HUES48 (cell line): ENCODE data around the gene CXADR.

ENCODE experiments used
- H3K27ac ChIP-seq: one replicate; pipeline ENCODE4 v1.7.0; 2013; ENCODE audit warnings: low read depth, low read length, inconsistent platforms
- H3K27me3 ChIP-seq: 2 replicates; pipeline ENCODE4 v1.6.1; 2013; ENCODE audit warnings: mild to moderate bottlenecking, low read length; ENCODE audit not compliant: control insufficient read depth, insufficient read depth
- H3K36me3 ChIP-seq: 2 replicates; pipeline ENCODE4 v1.6.1; 2013; ENCODE audit warnings: low read length; ENCODE audit not compliant: control insufficient read depth, insufficient read depth
- H3K4me1 ChIP-seq: 2 replicates; pipeline ENCODE4 v1.6.1; 2013; ENCODE audit warnings: mild to moderate bottlenecking, low read length; ENCODE audit not compliant: control insufficient read depth, insufficient read depth
- H3K4me3 ChIP-seq: 2 replicates; pipeline ENCODE4 v1.5.1; 2013; ENCODE audit warnings: mild to moderate bottlenecking, low read depth, low read length
- H3K9ac ChIP-seq: 2 replicates; pipeline ENCODE4 v1.6.1; 2013; ENCODE audit warnings: mild to moderate bottlenecking, low read depth, low read length, moderate library complexity
- H3K9me3 ChIP-seq: 2 replicates; pipeline ENCODE4 v1.6.1; 2013; ENCODE audit warnings: low read length; ENCODE audit not compliant: control insufficient read depth, insufficient read depth

CXADR gene

DNA sequence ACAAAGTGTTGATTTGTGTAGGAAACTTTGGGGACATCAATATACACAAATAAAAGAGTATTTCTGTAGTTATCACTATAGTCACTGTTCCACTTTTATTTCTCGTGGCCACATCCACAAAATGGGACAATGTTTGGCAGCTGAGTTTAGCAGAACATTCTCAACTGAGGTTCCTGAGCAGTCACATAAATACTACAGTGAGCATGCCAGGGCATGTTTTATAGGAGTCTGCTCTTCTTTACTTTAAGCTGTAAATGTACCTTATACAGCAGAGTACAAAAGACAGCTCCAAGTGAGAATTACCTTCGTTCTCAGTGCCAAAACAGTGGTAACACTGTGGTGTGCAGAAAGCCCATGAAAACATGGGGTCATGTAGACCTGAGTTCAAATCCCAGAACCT, 94.8 kb downstream of the CXADR start:
- Histone ChIP-seq H3K9ac (no peak overlapping the region), H3K9me3 (no peaks in the 10 kb centered on the region), H3K27ac (no peak overlapping the region), H3K36me3 (peaks cover 62% of the 10 kb centered on the region), H3K27me3 (no peaks in the 10 kb centered on the region), H3K4me1 (peaks cover 11% of the 10 kb centered on the region), H3K4me3 (no peak overlapping the region)

GRCh38 chr21:17609681-17610080, 96.8 kb downstream of the CXADR start:
- Histone ChIP-seq H3K27me3 (peaks cover 6% of the 10 kb centered on the region), H3K9me3 (no peaks in the 10 kb centered on the region), H3K36me3 (peaks cover 42% of the 10 kb centered on the region), H3K27ac (no peak overlapping the region), H3K4me1 (peaks cover 11% of the 10 kb centered on the region), H3K4me3 (no peak overlapping the region), H3K9ac (no peak overlapping the region)

- H3K4me3 ChIP-seq = peak overlapping the region; percentile 70
- peaks cover 6% of the 10 kb centered on the region for H3K27me3 ChIP-seq
- H3K27ac ChIP-seq = peak overlapping the region; percentile 53
- peaks cover 11% of the 10 kb centered on the region for H3K4me1 ChIP-seq
- peak overlapping the region; percentile 72 for H3K9ac ChIP-seq
- peaks cover 30% of the 10 kb centered on the region for H3K36me3 ChIP-seq
- no peaks in the 10 kb centered on the region for H3K9me3 ChIP-seq
Observed at GRCh38 chr21:17610911-17611310, 98.1 kb downstream of the CXADR start.

GRCh38 chr21:17611414-17612022, 98.7 kb downstream of the CXADR start:
- H3K9ac ChIP-seq = peak overlapping the region; percentile 72
- peaks cover 11% of the 10 kb centered on the region for H3K4me1 ChIP-seq
- no peaks in the 10 kb centered on the region for H3K9me3 ChIP-seq
- H3K27ac ChIP-seq = peak overlapping the region; percentile 53
- peaks cover 6% of the 10 kb centered on the region for H3K27me3 ChIP-seq
- H3K36me3 ChIP-seq = peaks cover 23% of the 10 kb centered on the region
- peak overlapping the region; percentile 70 for H3K4me3 ChIP-seq

- no peaks in the 10 kb centered on the region for H3K9me3 ChIP-seq
- peaks cover 6% of the 10 kb centered on the region for H3K27me3 ChIP-seq
- H3K4me3 ChIP-seq = peak overlapping the region; percentile 70
- H3K27ac ChIP-seq = peak overlapping the region; percentile 53
- peak overlapping the region; percentile 72 for H3K9ac ChIP-seq
- peaks cover 11% of the 10 kb centered on the region for H3K4me1 ChIP-seq
- H3K36me3 ChIP-seq = peaks cover 18% of the 10 kb centered on the region
Observed at GRCh38 chr21:17612023-17612564, 99.3 kb downstream of the CXADR start.

GRCh38 chr21:17612565-17613241, 99.9 kb downstream of the CXADR start, which contains the start of gene BTG3:
BTG3 (minus strand) TSS chr21:17612901; CDS start chr21:17609144, 3,757 bp downstream.
- Histone ChIP-seq H3K36me3 (peaks cover 12% of the 10 kb centered on the region), H3K9ac (peak within 1 kb of the TSS; percentile 72), H3K9me3 (no peaks in the 10 kb centered on the region), H3K27ac (peak within 1 kb of the TSS; percentile 53), H3K27me3 (peaks cover 6% of the 10 kb centered on the region), H3K4me3 (peak within 1 kb of the TSS; percentile 70), H3K4me1 (peaks cover 11% of the 10 kb centered on the region)

- Histone ChIP-seq H3K4me3 (peak overlapping the region; percentile 70), H3K36me3 (peaks cover 6% of the 10 kb centered on the region), H3K9ac (peak overlapping the region; percentile 12; the same call in 1 of the 2 replicates), H3K4me1 (peaks cover 11% of the 10 kb centered on the region), H3K9me3 (no peaks in the 10 kb centered on the region), H3K27ac (no peak overlapping the region), H3K27me3 (peaks cover 6% of the 10 kb centered on the region)
Observed at GRCh38 chr21:17613242-17613676, 100.4 kb downstream of the CXADR start.

DNA sequence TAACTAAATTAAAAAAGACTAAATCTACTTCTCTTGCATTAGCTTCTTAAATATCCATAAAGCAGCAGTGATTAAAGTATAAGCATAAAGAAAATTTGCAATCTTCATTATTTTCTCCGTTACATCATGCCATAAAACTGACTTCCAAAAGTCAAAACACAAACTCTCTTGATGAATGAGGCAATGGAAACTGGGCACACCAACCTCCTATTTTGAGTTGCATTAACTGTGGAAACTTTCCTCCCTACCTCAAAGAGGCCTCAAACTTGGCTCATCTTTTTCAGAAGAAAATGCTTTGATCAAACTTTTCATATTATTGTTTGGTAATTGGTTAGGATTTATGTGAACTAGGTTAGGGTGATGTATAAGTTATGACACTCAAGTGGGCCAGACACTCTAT, 104.0 kb downstream of the CXADR start:
- Histone ChIP-seq H3K4me1 (no peaks in the 10 kb centered on the region), H3K4me3 (no peak overlapping the region), H3K36me3 (no peaks in the 10 kb centered on the region), H3K27ac (no peak overlapping the region), H3K9ac (no peak overlapping the region), H3K27me3 (peaks cover 6% of the 10 kb centered on the region), H3K9me3 (no peaks in the 10 kb centered on the region)

DNA sequence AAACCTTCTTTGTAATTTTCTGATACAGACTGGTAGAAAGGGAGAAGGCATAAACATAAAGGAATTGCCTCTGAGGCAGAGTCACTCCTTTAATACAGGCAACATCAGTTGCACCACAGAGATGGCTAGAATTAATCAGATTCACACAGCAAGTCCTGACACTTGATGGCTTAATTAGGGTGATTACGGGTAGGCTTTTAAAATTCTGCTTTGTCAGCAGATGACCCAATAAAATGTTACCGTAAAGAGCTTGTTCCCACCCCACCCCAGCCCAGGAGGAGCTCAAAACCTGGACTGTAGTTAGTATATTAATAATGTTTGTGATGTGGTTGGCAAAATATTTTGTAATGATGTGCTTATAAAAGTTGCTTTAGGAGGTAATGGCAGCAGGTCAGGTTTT, 109.2 kb downstream of the CXADR start:
- H3K4me3 ChIP-seq = no peak overlapping the region
- H3K36me3 ChIP-seq = no peaks in the 10 kb centered on the region
- peaks cover 7% of the 10 kb centered on the region; the same call in 1 of the 2 replicates for H3K4me1 ChIP-seq
- H3K9ac ChIP-seq = no peak overlapping the region
- H3K27ac ChIP-seq = no peak overlapping the region
- H3K9me3 ChIP-seq = no peaks in the 10 kb centered on the region
- no peaks in the 10 kb centered on the region for H3K27me3 ChIP-seq

GRCh38 chr21:17631195-17631594, 118.4 kb downstream of the CXADR start:
- Histone ChIP-seq H3K4me3 (no peak overlapping the region), H3K4me1 (peaks cover under 1% of the 10 kb centered on the region; the same call in 1 of the 2 replicates), H3K9ac (no peak overlapping the region), H3K36me3 (no peaks in the 10 kb centered on the region), H3K27me3 (no peaks in the 10 kb centered on the region), H3K9me3 (no peaks in the 10 kb centered on the region), H3K27ac (no peak overlapping the region)

GRCh38 chr21:17636711-17637110, 123.9 kb downstream of the CXADR start:
- Histone ChIP-seq H3K9me3 (peaks cover 3% of the 10 kb centered on the region; the same call in 1 of the 2 replicates), H3K4me1 (no peaks in the 10 kb centered on the region), H3K27ac (no peak overlapping the region), H3K36me3 (no peaks in the 10 kb centered on the region), H3K27me3 (no peaks in the 10 kb centered on the region), H3K9ac (no peak overlapping the region), H3K4me3 (no peak overlapping the region)
